ENCODE measurements around the gene UBAP2L.

- TF ChIP-seq, protein P1, sequence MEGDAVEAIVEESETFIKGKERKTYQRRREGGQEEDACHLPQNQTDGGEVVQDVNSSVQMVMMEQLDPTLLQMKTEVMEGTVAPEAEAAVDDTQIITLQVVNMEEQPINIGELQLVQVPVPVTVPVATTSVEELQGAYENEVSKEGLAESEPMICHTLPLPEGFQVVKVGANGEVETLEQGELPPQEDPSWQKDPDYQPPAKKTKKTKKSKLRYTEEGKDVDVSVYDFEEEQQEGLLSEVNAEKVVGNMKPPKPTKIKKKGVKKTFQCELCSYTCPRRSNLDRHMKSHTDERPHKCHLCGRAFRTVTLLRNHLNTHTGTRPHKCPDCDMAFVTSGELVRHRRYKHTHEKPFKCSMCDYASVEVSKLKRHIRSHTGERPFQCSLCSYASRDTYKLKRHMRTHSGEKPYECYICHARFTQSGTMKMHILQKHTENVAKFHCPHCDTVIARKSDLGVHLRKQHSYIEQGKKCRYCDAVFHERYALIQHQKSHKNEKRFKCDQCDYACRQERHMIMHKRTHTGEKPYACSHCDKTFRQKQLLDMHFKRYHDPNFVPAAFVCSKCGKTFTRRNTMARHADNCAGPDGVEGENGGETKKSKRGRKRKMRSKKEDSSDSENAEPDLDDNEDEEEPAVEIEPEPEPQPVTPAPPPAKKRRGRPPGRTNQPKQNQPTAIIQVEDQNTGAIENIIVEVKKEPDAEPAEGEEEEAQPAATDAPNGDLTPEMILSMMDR (IDR thresholded peaks at IDR 0.05; ENCODE audit: low read depth, low read length): no peak
- no peak for TF ChIP-seq POLR2A (IDR thresholded peaks at IDR 0.05; ENCODE audit: extremely low read depth, insufficient read length)
These were observed 13.5 kb upstream of the UBAP2L start for GRCh38 chr1:154207262-154207661.

Data from NB4 (cell line).